Superior temporal gyrus (tissue), 1 donor: Measurements from ENCODE around the gene RAB44.
"Not testable (repeated sequence)": the region's sequence is repeated elsewhere in the genome, so short reads cannot be mapped to it uniquely, and the experiment has no call there.

Experiments used
- DNase-seq: peaks from one replicate; pipeline ENCODE4 v3.0.0-alpha.2; 2016; ENCODE audit errors: extremely low spot score

Gene RAB44

DNA sequence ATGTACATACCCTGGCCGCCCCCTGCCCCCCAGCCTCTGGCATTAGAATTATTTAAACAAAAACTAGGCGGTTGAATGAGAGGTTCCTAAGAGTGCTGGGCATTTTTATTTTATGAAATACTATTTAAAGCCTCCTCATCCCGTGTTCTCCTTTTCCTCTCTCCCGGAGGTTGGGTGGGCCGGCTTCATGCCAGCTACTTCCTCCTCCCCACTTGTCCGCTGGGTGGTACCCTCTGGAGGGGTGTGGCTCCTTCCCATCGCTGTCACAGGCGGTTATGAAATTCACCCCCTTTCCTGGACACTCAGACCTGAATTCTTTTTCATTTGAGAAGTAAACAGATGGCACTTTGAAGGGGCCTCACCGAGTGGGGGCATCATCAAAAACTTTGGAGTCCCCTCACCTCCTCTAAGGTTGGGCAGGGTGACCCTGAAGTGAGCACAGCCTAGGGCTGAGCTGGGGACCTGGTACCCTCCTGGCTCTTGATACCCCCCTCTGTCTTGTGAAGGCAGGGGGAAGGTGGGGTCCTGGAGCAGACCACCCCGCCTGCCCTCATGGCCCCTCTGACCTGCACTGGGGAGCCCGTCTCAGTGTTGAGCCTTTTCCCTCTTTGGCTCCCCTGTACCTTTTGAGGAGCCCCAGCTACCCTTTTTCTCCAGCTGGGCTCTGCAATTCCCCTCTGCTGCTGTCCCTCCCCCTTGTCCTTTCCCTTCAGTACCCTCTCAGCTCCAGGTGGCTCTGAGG lies 11.5 kb upstream of the RAB44 start:
- no peak for DNase-seq

DNA sequence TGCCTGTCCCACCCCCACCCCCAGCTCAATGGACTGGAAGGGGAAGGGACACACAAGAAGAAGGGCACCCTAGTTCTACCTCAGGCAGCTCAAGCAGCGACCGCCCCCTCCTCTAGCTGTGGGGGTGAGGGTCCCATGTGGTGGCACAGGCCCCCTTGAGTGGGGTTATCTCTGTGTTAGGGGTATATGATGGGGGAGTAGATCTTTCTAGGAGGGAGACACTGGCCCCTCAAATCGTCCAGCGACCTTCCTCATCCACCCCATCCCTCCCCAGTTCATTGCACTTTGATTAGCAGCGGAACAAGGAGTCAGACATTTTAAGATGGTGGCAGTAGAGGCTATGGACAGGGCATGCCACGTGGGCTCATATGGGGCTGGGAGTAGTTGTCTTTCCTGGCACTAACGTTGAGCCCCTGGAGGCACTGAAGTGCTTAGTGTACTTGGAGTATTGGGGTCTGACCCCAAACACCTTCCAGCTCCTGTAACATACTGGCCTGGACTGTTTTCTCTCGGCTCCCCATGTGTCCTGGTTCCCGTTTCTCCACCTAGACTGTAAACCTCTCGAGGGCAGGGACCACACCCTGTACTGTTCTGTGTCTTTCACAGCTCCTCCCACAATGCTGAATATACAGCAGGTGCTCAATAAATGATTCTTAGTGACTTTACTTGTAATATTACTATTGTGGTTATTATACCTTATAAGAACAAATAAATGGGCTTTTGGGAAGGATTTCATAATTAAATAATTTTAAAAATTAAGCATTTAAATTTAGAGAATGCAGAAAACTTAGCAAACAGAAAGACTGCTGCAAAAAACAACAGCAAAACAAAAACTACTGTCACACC lies 10.7 kb upstream of the RAB44 start:
- DNase-seq, result no peak

DNA sequence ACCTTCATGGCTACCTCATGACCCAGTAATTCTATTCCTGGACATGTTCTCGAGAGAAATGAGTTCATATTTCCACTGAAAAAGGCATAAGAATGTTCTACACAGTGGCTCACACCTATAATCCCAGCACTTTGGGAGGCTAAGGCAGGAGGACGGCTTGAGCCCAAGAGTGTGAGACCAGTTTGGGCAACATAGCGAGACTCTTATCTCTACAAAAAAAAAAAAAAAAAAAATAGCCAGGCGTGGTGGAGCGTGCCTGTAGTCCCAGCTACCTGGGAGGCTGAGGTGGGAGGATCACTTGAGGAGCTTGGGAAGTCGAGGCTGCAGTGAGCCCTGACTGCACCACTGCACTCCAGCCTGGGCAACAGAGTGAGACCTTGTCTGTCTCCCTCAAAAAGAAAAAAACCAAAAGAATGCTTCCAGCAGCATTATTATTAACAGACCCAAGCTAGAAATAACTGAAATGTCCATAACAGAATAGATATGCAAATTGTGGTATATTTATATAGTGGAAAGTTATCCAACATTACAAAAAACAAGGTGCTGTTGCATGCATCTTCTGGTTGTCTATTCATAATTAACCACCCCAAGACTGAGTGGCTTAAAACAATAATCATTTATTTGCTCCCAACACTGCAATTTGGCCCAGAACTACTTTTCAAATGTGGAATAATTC lies 9.4 kb upstream of the RAB44 start:
- DNase-seq, result no peak

DNA sequence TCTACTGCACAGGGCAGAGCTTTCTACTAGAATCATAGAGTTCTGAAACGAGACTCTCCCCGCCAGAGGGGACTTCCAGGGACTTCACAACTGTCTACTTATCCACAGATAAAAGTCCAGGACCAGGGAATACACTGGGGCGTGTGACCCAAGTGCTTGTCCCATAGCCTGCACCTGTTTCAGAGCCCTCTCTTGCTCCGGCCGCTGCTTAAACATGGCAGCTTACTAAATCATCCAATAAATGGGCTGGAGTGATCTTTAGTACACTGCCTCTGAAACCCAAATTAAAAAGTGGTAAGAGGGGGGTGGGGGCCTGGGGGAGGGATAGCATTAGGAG lies 8.9 kb upstream of the RAB44 start:
- no peak for DNase-seq

DNA sequence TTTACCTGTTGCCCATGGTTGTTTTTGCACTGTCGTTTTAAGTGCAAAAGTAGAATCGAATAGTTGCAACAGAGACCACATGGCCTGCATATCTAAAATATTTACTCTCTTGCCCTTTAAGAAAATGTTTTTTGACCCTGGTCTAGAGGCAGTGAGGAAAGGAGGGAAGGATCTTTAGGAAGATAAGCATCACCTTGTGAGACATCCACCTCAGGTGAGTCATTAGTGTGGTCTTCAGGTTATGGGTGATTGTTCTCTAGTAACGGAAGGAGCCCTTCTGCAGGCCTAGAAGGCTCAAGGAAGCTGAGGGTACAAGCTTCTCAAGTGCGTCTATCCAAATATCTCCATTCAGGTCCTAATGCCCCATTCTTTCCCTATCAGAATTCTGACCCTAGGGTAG lies 6.6 kb upstream of the RAB44 start:
- no peak for DNase-seq

DNA sequence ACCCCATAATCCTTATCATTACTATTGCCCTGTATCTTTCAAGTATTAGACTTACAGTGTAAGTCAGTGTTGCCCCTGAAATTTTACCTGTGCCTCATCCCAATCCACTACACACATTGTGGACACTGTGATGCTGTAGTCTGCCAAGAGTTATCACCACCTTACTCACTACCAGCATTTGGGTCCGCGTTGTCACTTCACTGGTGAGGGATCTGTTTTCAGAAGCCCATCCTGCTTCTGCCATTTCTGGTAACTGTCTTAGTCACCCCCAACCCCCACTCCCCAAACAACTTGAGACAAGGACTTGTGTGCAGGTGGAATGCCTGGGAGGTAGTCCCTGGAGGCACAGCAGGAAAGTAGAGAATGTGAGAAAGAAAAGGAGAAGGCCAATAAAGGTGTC lies 6.0 kb upstream of the RAB44 start:
- DNase-seq, result no peak

DNA sequence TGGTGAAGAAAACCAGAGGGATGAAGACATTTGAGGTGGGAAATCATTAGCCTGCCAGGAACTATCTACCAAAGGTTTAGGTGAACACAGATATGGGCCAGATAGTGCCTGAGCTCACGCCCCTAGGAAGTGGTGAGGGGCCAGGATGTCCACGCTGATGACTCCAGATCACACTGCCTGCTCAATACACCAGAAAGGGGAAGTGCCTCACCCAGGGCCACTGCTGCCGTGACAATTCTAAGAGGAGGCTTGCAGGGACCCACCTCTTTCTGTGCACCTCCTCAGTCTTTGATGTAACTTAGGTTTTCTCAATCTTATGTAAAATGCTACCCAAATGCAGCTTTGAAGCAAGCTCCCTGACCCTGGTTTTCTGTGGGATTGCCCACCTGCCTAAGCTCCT lies 5.4 kb upstream of the RAB44 start:
- DNase-seq, result no peak

DNA sequence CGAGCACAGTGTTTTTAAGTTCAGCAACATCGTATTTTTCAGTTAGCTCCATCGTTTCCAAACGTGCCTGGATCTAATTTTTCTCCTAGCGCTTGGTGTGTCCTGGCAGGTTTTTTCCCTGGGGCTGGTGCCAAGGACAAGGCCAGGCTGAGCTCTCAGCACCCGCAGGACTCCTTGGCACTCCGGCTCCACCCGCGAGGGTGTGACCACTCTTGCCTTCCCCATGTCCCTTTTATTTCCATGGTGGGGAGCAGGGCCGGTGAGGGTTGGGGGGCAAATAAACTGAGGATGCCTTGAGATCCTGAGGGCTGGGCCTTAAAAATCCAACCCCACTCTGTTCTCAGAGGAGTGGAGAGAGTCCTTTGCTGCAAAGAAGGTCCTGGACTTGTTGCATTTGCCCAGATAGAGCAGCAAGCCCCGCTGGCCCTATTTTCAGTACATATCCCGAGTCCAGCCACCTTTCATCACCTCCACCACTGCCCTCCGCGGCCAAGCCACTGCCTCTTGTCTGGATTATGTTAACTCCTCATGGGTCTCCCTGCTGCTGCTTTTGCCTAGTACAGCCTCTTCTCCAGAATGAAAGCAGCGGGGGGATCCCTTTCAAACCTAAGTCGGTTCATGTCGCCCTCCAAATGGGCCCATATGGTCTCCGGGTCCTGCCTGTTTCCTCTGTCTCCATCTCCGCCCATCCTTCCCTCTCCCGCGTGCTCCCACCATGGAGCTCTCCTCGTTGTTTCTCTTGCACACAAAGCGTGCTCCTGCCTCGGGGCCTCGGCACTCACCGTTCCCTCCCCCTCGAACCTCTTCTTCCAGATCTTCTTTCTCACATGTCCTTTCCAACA lies 4.5 kb upstream of the RAB44 start:
- no peak for DNase-seq

DNA sequence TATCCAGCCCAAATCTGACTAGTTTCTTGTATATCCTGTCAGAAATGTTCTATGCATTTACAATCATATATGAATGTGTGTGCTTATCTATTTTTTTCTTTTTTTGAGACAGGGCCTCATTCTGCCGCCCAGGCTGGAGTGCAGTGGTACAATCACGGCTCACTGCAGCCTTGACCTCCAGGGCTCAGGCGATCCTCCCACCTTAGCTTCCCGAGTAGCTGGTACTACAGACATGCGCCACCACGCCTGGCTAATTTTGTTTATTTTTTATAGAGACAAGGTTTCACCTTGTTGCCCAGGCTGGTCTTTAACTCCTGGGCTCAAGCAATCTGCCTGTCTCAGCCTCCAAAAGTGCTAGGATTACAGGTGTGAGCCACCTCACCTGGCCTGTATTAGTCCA lies 3.0 kb upstream of the RAB44 start:
- no peak for DNase-seq

DNA sequence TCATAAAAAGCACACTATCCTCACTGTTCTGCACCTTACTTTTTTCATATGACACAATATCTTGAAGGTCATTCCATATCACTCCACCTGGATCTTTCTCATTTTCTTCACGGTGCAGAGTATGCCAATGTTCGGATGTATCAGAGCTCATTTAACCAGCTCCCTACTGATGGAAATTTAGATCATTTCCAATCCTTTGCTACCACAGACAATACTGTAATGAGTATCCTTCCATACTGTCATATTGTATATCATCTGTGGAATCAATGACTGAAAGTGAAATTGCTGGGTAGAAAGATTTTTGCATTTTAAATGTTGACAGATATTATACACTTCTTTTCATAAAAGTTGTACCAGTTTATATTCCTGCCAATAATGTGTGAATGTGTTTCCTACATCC lies 2.2 kb upstream of the RAB44 start:
- DNase-seq, result no peak

DNA sequence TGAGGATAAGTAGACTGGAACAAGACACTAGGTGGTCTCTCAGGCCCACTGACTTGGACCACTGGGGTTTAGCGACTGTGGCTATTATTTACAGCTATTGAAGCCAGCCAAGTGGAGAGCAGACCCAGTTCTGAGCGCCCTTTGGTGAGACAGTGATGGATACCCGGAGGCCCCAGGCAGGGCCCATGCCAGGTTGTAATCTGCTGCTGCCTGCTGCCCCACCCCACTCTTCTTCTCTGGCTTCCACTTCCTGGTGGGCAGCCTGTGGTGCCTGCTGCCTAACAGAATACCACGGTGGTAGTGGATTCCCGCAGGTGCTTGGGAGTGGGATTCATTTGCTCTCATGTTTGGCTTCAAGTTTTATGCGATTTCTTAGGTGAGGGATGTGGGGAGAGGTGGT lies 570 bp downstream of the RAB44 start:
- no peak for DNase-seq

DNA sequence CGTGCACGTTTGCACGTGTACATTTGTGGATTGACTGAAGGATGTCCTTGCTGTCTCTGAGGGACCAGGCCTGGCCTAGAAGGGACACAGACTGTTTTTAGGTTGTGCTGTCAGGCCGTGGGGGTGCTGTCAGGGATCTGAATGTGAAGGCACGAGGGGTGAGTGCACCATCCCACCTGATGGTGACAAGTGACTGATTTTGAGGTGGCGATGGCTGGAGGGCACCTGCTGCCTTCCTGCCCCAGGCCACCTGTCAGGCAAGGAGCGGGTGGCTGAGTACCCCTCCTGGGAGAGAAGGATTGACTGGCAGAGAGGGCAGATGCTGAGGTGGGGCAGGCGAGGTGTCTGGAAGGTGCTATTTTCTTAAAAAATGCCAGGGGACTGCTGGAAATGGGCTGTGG lies 1.2 kb downstream of the RAB44 start:
- DNase-seq, result no peak

DNA sequence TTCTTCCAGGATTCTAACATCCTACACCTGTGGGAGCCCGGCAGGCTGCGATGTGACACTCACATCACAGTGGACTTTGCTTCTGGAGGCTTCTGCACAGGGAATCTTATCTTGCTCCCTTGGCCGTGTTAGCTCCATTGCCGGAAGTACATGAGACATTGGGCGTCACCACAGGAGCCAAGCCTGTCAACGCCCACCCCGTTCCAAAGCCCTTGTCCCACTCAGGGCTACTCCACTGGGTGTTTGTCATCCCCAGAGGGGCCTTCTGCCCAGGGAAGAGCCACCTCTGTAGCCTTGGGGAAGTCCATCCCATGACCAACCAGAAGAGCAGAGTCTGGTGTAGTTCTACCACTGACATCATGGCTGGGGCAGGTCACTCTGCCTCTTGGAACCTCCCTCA lies 1.7 kb downstream of the RAB44 start:
- DNase-seq, result no peak

DNA sequence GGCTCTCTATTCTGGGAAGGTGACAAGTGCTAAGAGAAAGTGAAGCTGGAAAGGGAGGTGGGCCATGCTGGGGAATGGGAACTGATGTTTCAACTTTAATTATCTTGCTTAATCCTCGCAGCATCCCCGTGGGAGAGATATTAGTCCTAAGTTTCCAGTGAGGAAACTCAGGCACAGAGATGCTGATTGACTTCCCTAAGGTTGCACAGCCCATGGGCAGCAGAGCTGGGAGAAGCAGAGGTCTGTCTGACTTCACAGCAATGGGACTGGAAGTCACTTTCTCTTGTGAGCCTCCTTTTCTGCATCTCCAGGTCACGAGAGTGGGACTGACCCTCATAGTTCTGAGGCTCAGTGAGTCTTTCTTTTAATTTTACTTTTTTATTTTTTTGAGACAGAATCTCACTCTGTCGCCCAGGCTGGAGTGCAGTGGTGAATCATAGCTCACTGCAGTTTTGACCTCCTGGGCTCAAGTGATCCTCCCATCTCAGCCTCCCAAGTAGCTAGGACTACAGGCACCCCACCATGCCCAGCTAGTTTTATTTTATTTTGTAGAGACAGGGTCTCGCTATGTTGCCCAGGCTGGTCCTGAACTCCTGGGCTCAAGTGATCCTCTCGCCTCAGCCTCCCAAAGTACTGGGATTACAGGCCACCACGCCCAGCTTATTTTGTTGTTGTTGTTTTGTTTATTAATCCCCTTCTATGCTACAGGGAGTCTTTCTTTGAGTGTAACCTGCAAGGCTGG lies 2.6 kb downstream of the RAB44 start:
- DNase-seq, result no peak

DNA sequence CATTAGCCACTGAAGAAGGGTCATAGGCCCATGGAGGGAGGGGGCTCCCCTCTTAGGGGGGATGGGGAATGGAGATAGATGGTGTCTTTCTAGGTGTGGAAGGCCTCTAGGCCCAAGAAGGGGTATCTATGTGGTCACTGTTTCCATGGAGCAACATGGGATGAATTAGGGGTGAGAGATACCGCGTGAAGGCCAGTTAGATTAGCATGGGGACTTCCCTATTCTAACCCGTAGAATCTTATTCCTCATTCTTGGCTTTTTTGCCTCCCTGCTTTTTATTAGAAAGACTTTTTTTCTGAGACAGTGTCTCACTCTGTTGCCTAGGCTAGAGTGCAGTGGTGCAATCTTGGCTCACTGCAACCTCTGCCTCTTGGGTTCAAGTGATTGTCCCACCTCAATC lies 3.2 kb downstream of the RAB44 start:
- DNase-seq, result no peak

DNA sequence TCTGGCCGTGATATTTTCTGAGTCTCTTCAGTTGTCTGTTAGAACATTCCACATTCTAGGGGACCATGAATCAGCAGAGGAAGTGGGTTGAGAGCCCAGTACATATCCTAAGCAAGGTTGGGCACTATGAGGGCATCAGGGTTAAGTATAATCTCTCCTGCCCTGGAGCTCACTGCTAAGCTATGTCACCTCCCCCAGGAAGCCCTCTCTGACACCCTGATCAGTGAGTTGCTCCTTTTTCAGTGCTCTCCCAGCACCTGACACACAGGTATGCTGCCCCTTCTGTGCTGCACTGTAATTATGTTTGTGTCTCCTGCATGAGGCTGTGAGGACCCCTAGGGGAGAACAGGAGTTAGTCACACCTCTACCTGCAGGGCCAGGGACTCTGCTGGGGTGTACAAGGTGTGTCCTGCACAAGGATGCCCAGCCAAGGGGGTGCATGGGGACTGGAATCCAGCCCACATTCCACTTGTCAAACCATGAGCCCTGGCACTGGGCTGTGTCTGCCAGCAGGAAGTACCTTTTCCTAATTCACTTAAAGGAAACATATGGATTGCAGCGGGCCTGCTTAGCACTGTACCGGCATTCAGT lies 3.9 kb downstream of the RAB44 start:
- no peak for DNase-seq

DNA sequence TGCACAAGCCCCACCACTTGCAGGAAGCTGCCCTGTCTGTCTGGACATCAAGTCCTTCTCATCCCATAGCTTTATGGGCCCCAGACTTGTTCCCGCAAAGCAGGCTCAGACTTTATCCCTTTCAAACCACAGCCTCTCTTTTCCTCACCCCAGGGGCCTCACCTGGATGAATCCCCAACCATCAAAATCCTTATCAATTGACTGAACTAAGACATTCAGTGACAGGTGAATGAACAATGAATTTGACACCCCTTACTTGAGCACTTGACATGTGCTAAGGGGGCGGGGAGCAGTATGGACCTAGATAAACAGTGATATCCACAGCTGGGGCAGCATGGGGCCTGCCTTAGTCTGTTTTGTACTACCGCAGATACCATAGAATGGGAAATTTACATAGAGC lies 5.0 kb downstream of the RAB44 start:
- no peak for DNase-seq

DNA sequence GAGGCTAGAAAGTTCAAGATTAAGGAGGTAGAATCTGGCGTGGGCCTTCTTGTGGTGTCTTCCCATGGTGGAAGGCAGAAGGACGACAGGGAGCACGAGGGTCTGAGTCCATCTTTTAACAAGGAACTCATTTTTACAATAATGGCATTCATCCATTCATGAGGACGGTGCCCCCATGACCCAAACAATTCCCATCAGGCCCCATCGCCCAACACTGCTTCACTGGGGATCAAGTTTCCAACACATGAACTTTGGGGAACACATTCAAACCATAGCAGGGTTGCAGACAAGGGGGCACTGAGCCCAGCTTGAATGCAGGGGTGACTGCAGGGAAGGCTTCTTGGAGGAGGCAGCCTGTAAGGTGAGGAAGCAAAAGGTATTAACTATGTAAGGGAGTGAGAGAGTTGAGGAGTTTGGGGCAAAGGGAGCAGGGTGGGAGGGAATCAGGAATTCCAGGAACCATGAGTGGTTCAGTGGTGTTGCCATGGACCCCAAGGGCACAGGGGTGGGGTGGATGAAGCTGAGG lies 5.5 kb downstream of the RAB44 start:
- DNase-seq, result no peak

DNA sequence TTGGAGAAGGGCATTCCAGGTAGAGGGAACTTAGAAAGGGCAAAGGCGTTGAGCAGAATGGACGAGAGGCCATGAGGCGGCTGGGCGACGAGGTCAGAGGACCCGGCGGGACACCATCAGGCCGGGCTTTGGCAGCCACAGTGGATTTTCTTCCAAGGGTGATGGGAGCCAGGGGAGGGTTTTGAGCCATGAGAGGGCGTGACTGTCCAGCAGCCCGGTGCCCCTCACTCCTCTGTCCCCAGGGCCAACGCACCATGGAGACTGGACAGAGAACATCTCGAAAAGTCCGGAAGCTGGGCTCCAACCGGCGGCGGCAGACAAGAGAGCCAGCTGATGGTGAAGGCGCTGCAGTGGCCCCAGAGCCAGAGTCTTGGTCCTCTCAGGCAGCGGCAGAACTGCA lies 6.4 kb downstream of the RAB44 start:
- DNase-seq, result no peak

DNA sequence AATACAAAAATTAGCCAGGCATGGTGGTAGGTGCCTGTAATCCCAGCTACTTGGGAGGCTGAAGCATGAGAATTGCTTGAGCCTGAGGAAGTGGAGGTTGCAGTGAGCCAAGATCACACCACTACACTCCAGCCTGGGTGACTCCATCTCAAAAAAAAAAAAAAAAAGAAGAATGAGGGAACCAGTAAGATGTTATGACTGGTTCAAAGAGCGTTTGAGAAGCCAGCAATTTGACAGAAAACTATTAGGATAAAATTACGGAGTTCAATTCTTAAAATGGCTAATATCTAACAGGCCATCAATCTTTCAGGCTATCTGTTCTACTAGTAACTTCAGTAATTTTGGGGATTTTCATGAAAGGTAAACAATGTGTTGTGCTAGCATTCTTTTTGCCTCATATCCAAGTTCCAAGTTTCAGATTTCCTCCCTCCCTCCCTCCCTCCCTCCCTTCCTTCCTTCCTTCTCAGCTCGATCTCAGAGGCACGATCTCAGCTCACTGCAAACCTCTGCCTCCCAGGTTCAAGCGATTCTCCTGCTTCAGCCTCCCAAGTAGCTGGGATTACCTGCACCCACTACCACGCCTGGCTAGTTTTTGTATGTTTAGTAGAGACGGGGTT lies 7.4 kb downstream of the RAB44 start:
- not testable (repeated sequence) for DNase-seq
